Measurements from ENCODE around the gene FLNB. TPM values are rescaled to one million over a fixed set of nuclear protein-coding genes. Genes with fewer than 3 reads are reported as not detected.

The FLNB gene
- total RNA-seq, 1 experiment from 2014 or later, result 580 TPM

DNA sequence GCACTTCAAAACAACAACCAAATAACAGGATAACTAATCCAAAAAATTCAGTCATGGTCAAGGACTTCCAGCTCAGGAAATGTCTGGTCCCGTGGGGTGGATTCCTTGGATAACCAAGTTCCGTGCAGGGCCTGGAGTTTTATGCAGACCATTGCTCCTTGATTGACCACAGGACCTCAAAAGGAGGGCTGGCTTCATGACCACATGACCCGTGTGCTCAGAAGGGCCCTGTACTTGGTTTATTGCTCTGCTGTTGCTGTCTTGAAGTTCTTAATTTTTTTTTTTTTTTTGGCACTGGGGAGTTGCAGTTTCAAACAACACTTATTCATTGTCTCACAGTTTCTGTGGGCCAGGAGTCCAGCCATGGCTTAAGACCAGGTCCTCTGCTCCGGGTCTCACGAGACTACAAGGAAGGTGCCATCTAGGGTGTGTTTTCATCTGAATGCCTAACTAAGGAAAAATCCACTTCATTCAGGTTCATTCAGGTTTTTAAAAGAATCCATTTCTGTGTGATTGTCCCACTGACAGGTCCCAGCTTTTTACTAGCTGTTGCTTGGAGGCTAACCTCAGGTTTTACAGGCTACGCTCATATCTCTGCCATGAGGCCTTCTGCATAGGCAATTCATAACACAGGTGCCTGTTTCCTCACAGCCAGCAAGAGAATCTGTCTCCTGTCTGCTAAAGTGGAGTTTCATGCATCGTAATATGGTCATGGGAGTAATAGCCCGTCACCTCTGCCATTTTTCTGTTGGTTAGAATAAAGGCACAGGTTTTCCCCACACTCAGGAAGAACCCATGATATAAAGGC is 65.3 kb downstream of the FLNB start:
- H3K9me3 Mint-ChIP-seq (ENCODE audit: unreplicated experiment), result no peaks in the 10 kb centered on the region
- intact Hi-C loops (cut with micrococcal nuclease), result no loop called here
- H3K27me3 Mint-ChIP-seq (ENCODE audit: insufficient read depth, unreplicated experiment), result no peaks in the 10 kb centered on the region
- BruUV-seq (replicated peaks), result no TSS peak
- no peak for DNase-seq (ENCODE audit: unreplicated experiment)
- ChIA-PET CTCF (interaction anchor here (0.5 to 0.6 kb wide), 2 partner anchors 17 to 232 kb away, joined by 3 read pairs; partner anchors contain the start of gene RPP14), POLR2A (no interaction called here)
- no peak overlapping the region for H3K4me3 Mint-ChIP-seq (ENCODE audit: unreplicated experiment)
- TF ChIP-seq, protein P1, sequence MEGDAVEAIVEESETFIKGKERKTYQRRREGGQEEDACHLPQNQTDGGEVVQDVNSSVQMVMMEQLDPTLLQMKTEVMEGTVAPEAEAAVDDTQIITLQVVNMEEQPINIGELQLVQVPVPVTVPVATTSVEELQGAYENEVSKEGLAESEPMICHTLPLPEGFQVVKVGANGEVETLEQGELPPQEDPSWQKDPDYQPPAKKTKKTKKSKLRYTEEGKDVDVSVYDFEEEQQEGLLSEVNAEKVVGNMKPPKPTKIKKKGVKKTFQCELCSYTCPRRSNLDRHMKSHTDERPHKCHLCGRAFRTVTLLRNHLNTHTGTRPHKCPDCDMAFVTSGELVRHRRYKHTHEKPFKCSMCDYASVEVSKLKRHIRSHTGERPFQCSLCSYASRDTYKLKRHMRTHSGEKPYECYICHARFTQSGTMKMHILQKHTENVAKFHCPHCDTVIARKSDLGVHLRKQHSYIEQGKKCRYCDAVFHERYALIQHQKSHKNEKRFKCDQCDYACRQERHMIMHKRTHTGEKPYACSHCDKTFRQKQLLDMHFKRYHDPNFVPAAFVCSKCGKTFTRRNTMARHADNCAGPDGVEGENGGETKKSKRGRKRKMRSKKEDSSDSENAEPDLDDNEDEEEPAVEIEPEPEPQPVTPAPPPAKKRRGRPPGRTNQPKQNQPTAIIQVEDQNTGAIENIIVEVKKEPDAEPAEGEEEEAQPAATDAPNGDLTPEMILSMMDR (IDR thresholded peaks at IDR 0.05; ENCODE audit: unreplicated experiment), result no peak
- H3K4me1 Mint-ChIP-seq (ENCODE audit: insufficient read depth, unreplicated experiment), result peaks cover 19% of the 10 kb centered on the region
- peaks cover 44% of the 10 kb centered on the region for H3K36me3 Mint-ChIP-seq (ENCODE audit: insufficient read depth, unreplicated experiment)
- H3K27ac Mint-ChIP-seq (ENCODE audit: low read depth, unreplicated experiment), result peak overlapping the region; percentile 54

DNA sequence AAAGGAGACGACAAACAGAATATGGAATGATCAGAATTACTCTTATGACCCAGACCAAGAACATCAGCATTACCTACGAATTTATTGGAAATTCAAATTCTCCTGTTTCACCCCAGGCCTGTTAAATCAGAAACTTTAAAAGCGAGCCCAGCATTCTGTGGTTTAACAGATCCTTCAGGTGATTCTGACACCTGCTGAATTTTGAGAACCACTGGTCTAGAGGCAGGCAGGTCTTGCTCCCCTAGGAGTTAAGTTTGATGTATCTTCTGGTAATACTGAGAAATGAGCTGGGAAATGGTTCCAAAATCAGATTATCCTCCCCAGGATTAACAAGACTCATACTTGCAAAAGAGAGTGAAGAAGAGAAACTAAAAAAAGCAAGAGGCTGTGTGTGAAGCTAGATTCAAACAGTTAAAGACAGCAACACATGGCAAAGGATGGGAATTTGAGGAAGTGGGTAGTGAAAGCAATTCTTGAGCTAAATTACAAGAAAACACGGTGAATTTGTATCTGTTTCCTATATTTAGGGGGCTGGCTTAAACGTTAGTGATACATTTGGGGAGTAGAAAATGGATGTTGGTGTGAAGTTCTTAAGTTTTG is 66.0 kb downstream of the FLNB start:
- intact Hi-C loops (cut with micrococcal nuclease), result no loop called here
- H3K27me3 Mint-ChIP-seq (ENCODE audit: insufficient read depth, unreplicated experiment), result no peaks in the 10 kb centered on the region
- CTCF ChIA-PET, result interaction anchor here (0.5 to 1.1 kb wide), 2 partner anchors 66 to 232 kb away, joined by 3 read pairs; partner anchors contain the start of gene RPP14

DNA sequence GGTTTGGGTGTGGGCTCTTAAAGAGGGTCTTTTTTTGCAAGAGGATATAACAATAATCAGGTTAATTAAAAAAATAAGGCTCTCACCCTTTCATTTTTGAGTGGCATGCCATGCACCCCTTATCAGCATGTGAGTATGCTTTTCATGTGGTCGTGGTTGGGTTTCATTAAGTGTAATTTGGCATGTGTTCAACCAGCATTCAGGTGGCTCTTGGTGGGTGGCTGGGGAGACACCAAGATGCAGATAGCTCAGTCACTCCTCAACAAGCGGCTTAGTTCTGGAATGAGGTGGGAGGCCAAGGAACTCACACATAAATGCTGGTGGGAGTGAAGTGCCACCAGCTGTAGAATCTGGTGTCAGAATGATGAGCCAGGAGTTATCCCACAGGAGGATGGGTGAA is 66.8 kb downstream of the FLNB start:
- Mint-ChIP-seq H3K36me3 (ENCODE audit: insufficient read depth, unreplicated experiment) (peaks cover 58% of the 10 kb centered on the region), H3K27ac (ENCODE audit: low read depth, unreplicated experiment) (no peak overlapping the region), H3K4me3 (ENCODE audit: unreplicated experiment) (no peak overlapping the region), H3K9me3 (ENCODE audit: unreplicated experiment) (no peaks in the 10 kb centered on the region), H3K4me1 (ENCODE audit: insufficient read depth, unreplicated experiment) (peaks cover 16% of the 10 kb centered on the region), H3K27me3 (ENCODE audit: insufficient read depth, unreplicated experiment) (no peaks in the 10 kb centered on the region)
- TF ChIP-seq, protein P1 (IDR thresholded peaks at IDR 0.05; ENCODE audit: unreplicated experiment), result no peak
- intact Hi-C loops (cut with micrococcal nuclease), result no loop called here
- CTCF ChIA-PET, result interaction anchor here (0.7 to 1.3 kb wide), 3 partner anchors 11 to 67 kb away, joined by 3 to 4 read pairs (median 3); no protein-coding TSS in a partner anchor
- no TSS peak for BruUV-seq (replicated peaks)
- POLR2A ChIA-PET, result interaction anchor here (0.6 kb wide), 1 partner anchor 111 kb away, joined by 3 read pairs; no protein-coding TSS in a partner anchor
- no peak for DNase-seq (ENCODE audit: unreplicated experiment)

More for the DNA sequence above, 66.0 kb downstream of the FLNB start:
- Mint-ChIP-seq H3K27ac (ENCODE audit: low read depth, unreplicated experiment) (peak overlapping the region; percentile 54), H3K9me3 (ENCODE audit: unreplicated experiment) (no peaks in the 10 kb centered on the region), H3K4me1 (ENCODE audit: insufficient read depth, unreplicated experiment) (peaks cover 16% of the 10 kb centered on the region), H3K36me3 (ENCODE audit: insufficient read depth, unreplicated experiment) (peaks cover 51% of the 10 kb centered on the region), H3K4me3 (ENCODE audit: unreplicated experiment) (no peak overlapping the region)
- TF ChIP-seq, protein P1 (IDR thresholded peaks at IDR 0.05; ENCODE audit: unreplicated experiment), result no peak
- POLR2A ChIA-PET, result no interaction called here
- no TSS peak for BruUV-seq (replicated peaks)
- DNase-seq (ENCODE audit: unreplicated experiment), result no peak

DNA sequence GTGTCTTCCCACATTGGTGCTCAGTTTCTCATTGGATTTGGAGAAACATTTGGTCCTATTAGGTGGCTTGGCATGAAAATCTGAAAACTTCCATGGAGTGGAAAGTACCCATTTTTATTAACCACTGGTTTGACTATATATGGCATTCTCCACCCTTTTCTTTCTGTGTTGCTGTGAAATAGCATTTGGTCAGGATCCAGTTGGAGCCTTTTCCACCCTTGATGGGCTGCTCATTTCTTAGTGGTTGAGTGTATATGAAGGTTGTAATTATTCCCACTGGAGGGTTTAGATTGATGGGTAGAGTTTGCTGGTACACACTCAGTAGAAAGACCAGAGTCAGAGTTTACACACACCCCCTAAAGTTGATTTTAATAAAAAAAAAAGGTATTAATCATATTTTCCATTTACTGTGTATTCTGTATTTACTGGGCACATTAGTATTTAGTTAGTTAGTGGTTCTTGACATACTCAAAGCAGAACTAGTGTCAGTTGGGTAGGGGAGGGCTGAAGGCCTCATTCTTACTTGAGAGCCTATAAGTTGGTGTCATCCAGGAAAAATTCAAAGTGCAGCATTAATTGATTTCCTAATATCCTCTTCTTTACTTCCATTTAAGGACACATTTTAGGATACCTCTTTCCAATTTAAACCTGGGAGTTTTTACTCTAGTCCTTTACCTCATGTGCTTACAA is 69.5 kb downstream of the FLNB start:
- Mint-ChIP-seq H3K9me3 (ENCODE audit: unreplicated experiment) (no peaks in the 10 kb centered on the region), H3K36me3 (ENCODE audit: insufficient read depth, unreplicated experiment) (peaks cover 71% of the 10 kb centered on the region), H3K4me1 (ENCODE audit: insufficient read depth, unreplicated experiment) (peaks cover 16% of the 10 kb centered on the region), H3K4me3 (ENCODE audit: unreplicated experiment) (no peak overlapping the region), H3K27ac (ENCODE audit: low read depth, unreplicated experiment) (no peak overlapping the region), H3K27me3 (ENCODE audit: insufficient read depth, unreplicated experiment) (no peaks in the 10 kb centered on the region)
- ChIA-PET CTCF (interaction anchor here (0.6 to 0.7 kb wide), 2 partner anchors 55 to 463 kb away, joined by 4 read pairs; no protein-coding TSS in a partner anchor), POLR2A (interaction anchor here (0.6 to 0.8 kb wide), 2 partner anchors 9 to 13 kb away, joined by 3 to 4 read pairs; no protein-coding TSS in a partner anchor)
- TF ChIP-seq, protein P1 (IDR thresholded peaks at IDR 0.05; ENCODE audit: unreplicated experiment), result no peak
- intact Hi-C loops (cut with micrococcal nuclease), result no loop called here
- no TSS peak for BruUV-seq (replicated peaks)
- no peak for DNase-seq (ENCODE audit: unreplicated experiment)
